ENCODE measurements around the gene ZNF827.

GRCh38 chr4:145840801-145841200 lies 97.8 kb downstream of the ZNF827 start:
- TF ChIP-seq EP300 (conservative IDR thresholded peaks at IDR 0.05; ENCODE audit: poor library complexity, severe bottlenecking), result no peak
- TF ChIP-seq CTCF (IDR thresholded peaks at IDR 0.05; ENCODE audit: poor library complexity, severe bottlenecking), result no peak
- no peak for TF ChIP-seq EZH2 (IDR thresholded peaks at IDR 0.05; ENCODE audit: borderline replicate concordance, insufficient read depth, low read length, poor library complexity, severe bottlenecking)
- TF ChIP-seq TAF1 (IDR thresholded peaks at IDR 0.05; ENCODE audit: low read depth), result no peak
- no peak for TF ChIP-seq MXI1 (conservative IDR thresholded peaks at IDR 0.05; ENCODE audit: poor library complexity, severe bottlenecking)
- TF ChIP-seq REST (IDR thresholded peaks at IDR 0.05; ENCODE audit: borderline replicate concordance), result no peak
- no peak for TF ChIP-seq POLR2AphosphoS5 (IDR thresholded peaks at IDR 0.05)
- no peak for TF ChIP-seq RAD21 (conservative IDR thresholded peaks at IDR 0.05)

Measured in neural cell (in vitro differentiated cells).